Measurements from ENCODE around the gene SORCS2.

DNA sequence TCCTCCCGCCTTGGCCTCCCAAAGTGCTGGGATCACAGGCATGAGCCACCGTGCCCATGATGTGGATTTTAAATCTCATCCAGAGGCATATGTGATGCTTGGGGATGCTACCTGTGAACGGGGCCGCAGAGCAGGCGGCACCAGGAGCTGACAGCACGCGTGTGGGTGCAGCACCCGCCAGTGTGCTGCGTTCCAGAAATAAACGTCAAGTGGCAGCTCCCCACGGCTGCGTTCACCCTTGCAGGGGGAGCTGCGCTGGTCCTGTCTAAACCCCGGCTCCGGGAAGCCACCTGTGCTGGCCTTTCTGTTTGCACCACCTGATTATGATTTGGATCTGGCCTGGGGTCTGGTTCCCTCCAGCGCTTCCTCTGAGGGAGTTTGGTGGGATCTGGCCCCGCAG is 77.8 kb downstream of the SORCS2 start:
- TF ChIP-seq, protein P1, sequence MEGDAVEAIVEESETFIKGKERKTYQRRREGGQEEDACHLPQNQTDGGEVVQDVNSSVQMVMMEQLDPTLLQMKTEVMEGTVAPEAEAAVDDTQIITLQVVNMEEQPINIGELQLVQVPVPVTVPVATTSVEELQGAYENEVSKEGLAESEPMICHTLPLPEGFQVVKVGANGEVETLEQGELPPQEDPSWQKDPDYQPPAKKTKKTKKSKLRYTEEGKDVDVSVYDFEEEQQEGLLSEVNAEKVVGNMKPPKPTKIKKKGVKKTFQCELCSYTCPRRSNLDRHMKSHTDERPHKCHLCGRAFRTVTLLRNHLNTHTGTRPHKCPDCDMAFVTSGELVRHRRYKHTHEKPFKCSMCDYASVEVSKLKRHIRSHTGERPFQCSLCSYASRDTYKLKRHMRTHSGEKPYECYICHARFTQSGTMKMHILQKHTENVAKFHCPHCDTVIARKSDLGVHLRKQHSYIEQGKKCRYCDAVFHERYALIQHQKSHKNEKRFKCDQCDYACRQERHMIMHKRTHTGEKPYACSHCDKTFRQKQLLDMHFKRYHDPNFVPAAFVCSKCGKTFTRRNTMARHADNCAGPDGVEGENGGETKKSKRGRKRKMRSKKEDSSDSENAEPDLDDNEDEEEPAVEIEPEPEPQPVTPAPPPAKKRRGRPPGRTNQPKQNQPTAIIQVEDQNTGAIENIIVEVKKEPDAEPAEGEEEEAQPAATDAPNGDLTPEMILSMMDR (IDR thresholded peaks at IDR 0.05): no peak
- TF ChIP-seq EZH2 (IDR thresholded peaks at IDR 0.05; ENCODE audit: borderline replicate concordance, insufficient read depth, low read depth, low read length, poor library complexity, severe bottlenecking): no peak
